GM23338 (cell line): ENCODE results near the gene PIGV. TPM values are rescaled to one million over a fixed set of nuclear protein-coding genes. Genes with fewer than 3 reads are reported as not detected.

Experiments
- ATAC-seq: fragments of 200-7000 bp; cut with Tn5 transposase; 3 replicates; pipeline ENCODE4 v1.9.1; 2020
- DNase-seq: peaks from one replicate; pipeline ENCODE4 v3.0.0-alpha.2; 2015; ENCODE audit warnings: low spot score
- H2AFZ ChIP-seq: fragments of 200-600 bp; sonication (generic); 2 replicates; pipeline ENCODE4 v1.8.0; 2016; ENCODE audit warnings: antibody characterized with exemption, mild to moderate bottlenecking, moderate library complexity
- H3F3A ChIP-seq: fragments of 200-600 bp; sonication (generic); replicated peaks from 2 replicates; pipeline ENCODE4 v1.8.0; 2017; ENCODE audit warnings: antibody characterized with exemption, mixed run types, low read depth
- H3K27ac ChIP-seq: fragments of 200-600 bp; sonication (generic); 2 replicates; pipeline ENCODE4 v1.6.1; 2016; ENCODE audit warnings: low read depth
- H3K27me3 ChIP-seq: fragments of 200-600 bp; sonication (generic); 2 replicates; pipeline ENCODE4 v1.8.0; 2016; ENCODE audit warnings: mild to moderate bottlenecking, mixed run types, moderate library complexity; ENCODE audit not compliant: insufficient read depth
- H3K36me3 ChIP-seq: fragments of 200-600 bp; sonication (generic); 2 replicates; pipeline ENCODE4 v1.8.0; 2016; ENCODE audit warnings: mild to moderate bottlenecking; ENCODE audit not compliant: insufficient read depth
- H3K4me1 ChIP-seq: fragments of 200-600 bp; sonication (generic); 2 replicates; pipeline ENCODE4 v1.8.0; 2016; ENCODE audit warnings: mild to moderate bottlenecking, moderate library complexity; ENCODE audit not compliant: insufficient read depth
- H3K4me2 ChIP-seq: fragments of 200-600 bp; sonication (generic); 2 replicates; pipeline ENCODE4 v1.7.1; 2017; ENCODE audit warnings: mixed run types
- H3K4me3 ChIP-seq: fragments of 200-600 bp; sonication (generic); 2 replicates; pipeline ENCODE4 v1.6.1; 2016; ENCODE audit warnings: mixed run types
- H3K79me2 ChIP-seq: fragments of 200-600 bp; sonication (generic); replicated peaks from 2 replicates; pipeline ENCODE4 v1.8.0; 2017; ENCODE audit warnings: mild to moderate bottlenecking; ENCODE audit not compliant: insufficient read depth
- H3K9me2 ChIP-seq: fragments of 200-600 bp; sonication (generic); 2 replicates; pipeline ENCODE4 v1.8.0; 2017; ENCODE audit not compliant: insufficient read depth
- H4K20me1 ChIP-seq: fragments of 200-600 bp; sonication (generic); replicated peaks from 2 replicates; pipeline ENCODE4 v1.8.0; 2017; ENCODE audit warnings: mild to moderate bottlenecking; ENCODE audit not compliant: insufficient read depth
- H3K27ac Mint-ChIP-seq: 2 replicates; pipeline ENCODE4 v1.8.0; 2020; ENCODE audit warnings: inconsistent platforms, mild to moderate bottlenecking, moderate library complexity, mixed read lengths
- H3K27me3 Mint-ChIP-seq: 3 replicates; pipeline ENCODE4 v1.8.0; 2022; ENCODE audit warnings: low read depth, mild to moderate bottlenecking, moderate library complexity, mixed read lengths, inconsistent platforms; ENCODE audit not compliant: insufficient read depth, poor library complexity
- H3K36me3 Mint-ChIP-seq: 3 replicates; pipeline ENCODE4 v1.8.0; 2021; ENCODE audit warnings: low read depth, mild to moderate bottlenecking, inconsistent platforms, moderate library complexity, mixed read lengths
- H3K4me1 Mint-ChIP-seq: 3 replicates; pipeline ENCODE4 v1.8.0; 2020; ENCODE audit warnings: mild to moderate bottlenecking, inconsistent platforms, mixed read lengths
- H3K4me3 Mint-ChIP-seq: 3 replicates; pipeline ENCODE4 v1.8.0; 2021; ENCODE audit warnings: moderate library complexity, mild to moderate bottlenecking, inconsistent platforms, mixed read lengths
- H3K9me3 Mint-ChIP-seq: 3 replicates; pipeline ENCODE4 v1.8.0; 2020; ENCODE audit warnings: moderate library complexity, mild to moderate bottlenecking, inconsistent platforms, mixed read lengths
- CREB1 ChIP-seq: fragments of 250-450 bp; sonication (Bioruptor Pico); IDR thresholded peaks from 2 replicates; pipeline ENCODE4 v1.5.0; 2020; ENCODE audit warnings: low read depth, mild to moderate bottlenecking, moderate library complexity
- NANOG ChIP-seq: IDR thresholded peaks from 2 replicates; pipeline ENCODE4 v1.6.1; 2016; ENCODE audit warnings: antibody characterized with exemption, borderline replicate concordance
- POLR2AphosphoS5 ChIP-seq: IDR thresholded peaks from 2 replicates; pipeline ENCODE4 v1.6.1; 2016; ENCODE audit warnings: antibody characterized with exemption, low read depth
- ZNF331 ChIP-seq: fragments of 250-450 bp; sonication (Bioruptor Pico); IDR thresholded peaks from 2 replicates; pipeline ENCODE4 v1.5.0; 2020; ENCODE audit warnings: low read depth, mild to moderate bottlenecking, moderate library complexity
- long read RNA-seq: library from polyadenylated mRNA; unstranded; transcript quantifications from one replicate; pipeline ENCODE4 v2.0.0, GENCODE V29; 2020; ENCODE audit not compliant: unreplicated experiment
- polyA plus RNA-seq: library from polyadenylated mRNA; unstranded; fragments of >200 nt; fragmentation: Nextera tagmentation; extraction: Ambion mirVana; gene quantifications from 2 replicates; pipeline ENCODE4 v1.2.1, GENCODE V29; 2016
- total RNA-seq: library from RNA; depleted of rRNA; stranded (reverse); fragments of >200 nt; shearing (Covaris generic); gene quantifications from 2 replicates; pipeline ENCODE4 v1.2.3, GENCODE V29; 2014; rRNA removed
- TF ChIP-seq, protein P1 (sequence below): IDR thresholded peaks from one replicate; pipeline ENCODE4 v1.6.1; 2018; ENCODE audit warnings: antibody characterized with exemption; ENCODE audit not compliant: unreplicated experiment
- TF ChIP-seq, protein P2 (sequence below): IDR thresholded peaks from 2 replicates; pipeline ENCODE4 v1.6.1; 2016; ENCODE audit warnings: antibody characterized with exemption
- TF ChIP-seq, protein P3 (sequence below), 2 experiments: fragments of 200-600 bp in 1 of 2; sonication (generic) in 1 of 2; conservative IDR thresholded peaks; 2 replicates each; pipeline versions ENCODE4 v1.5.1 to v1.6.1; 2016 to 2017; ENCODE audit warnings: antibody characterized with exemption in 2 of 2, low read depth in 2 of 2, mild to moderate bottlenecking in 2 of 2, moderate library complexity in 1 of 2

The PIGV gene
- total RNA-seq (11.7 and 12.6 TPM in 2 replicates), polyA plus RNA-seq (3.8 and 4.5 TPM in 2 replicates)
- long read RNA-seq, partial matches to known transcripts: 1 of 10 reads
- long read RNA-seq, other reads (novel, unspliced or antisense): 4 of 10 reads

GRCh38 chr1:26787706-26788514, at the start of gene PIGV:
TSS of gene PIGV (plus strand) at chr1:26787950. CDS start at chr1:26790816, 2,866 bp downstream.
- peaks cover 4% of the 10 kb centered on the region for H4K20me1 ChIP-seq
- H3K9me2 ChIP-seq: no peaks in the 10 kb centered on the region
- H3K36me3 ChIP-seq: no peaks in the 10 kb centered on the region
- TF ChIP-seq ZNF331 (CRISPR knock-in tag) (peak; percentile 36; the same call in 1 of the 2 replicates), NANOG (no peak), CREB1 (CRISPR knock-in tag) (peak; percentile 25; the same call in 1 of the 2 replicates), POLR2AphosphoS5 (peak; percentile 80)
- TF ChIP-seq, protein P1, sequence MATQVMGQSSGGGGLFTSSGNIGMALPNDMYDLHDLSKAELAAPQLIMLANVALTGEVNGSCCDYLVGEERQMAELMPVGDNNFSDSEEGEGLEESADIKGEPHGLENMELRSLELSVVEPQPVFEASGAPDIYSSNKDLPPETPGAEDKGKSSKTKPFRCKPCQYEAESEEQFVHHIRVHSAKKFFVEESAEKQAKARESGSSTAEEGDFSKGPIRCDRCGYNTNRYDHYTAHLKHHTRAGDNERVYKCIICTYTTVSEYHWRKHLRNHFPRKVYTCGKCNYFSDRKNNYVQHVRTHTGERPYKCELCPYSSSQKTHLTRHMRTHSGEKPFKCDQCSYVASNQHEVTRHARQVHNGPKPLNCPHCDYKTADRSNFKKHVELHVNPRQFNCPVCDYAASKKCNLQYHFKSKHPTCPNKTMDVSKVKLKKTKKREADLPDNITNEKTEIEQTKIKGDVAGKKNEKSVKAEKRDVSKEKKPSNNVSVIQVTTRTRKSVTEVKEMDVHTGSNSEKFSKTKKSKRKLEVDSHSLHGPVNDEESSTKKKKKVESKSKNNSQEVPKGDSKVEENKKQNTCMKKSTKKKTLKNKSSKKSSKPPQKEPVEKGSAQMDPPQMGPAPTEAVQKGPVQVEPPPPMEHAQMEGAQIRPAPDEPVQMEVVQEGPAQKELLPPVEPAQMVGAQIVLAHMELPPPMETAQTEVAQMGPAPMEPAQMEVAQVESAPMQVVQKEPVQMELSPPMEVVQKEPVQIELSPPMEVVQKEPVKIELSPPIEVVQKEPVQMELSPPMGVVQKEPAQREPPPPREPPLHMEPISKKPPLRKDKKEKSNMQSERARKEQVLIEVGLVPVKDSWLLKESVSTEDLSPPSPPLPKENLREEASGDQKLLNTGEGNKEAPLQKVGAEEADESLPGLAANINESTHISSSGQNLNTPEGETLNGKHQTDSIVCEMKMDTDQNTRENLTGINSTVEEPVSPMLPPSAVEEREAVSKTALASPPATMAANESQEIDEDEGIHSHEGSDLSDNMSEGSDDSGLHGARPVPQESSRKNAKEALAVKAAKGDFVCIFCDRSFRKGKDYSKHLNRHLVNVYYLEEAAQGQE: no peak
- TF ChIP-seq, protein P2, sequence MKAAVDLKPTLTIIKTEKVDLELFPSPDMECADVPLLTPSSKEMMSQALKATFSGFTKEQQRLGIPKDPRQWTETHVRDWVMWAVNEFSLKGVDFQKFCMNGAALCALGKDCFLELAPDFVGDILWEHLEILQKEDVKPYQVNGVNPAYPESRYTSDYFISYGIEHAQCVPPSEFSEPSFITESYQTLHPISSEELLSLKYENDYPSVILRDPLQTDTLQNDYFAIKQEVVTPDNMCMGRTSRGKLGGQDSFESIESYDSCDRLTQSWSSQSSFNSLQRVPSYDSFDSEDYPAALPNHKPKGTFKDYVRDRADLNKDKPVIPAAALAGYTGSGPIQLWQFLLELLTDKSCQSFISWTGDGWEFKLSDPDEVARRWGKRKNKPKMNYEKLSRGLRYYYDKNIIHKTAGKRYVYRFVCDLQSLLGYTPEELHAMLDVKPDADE: peak; percentile 3; the same call in 1 of the 2 replicates
- TF ChIP-seq, protein P3, sequence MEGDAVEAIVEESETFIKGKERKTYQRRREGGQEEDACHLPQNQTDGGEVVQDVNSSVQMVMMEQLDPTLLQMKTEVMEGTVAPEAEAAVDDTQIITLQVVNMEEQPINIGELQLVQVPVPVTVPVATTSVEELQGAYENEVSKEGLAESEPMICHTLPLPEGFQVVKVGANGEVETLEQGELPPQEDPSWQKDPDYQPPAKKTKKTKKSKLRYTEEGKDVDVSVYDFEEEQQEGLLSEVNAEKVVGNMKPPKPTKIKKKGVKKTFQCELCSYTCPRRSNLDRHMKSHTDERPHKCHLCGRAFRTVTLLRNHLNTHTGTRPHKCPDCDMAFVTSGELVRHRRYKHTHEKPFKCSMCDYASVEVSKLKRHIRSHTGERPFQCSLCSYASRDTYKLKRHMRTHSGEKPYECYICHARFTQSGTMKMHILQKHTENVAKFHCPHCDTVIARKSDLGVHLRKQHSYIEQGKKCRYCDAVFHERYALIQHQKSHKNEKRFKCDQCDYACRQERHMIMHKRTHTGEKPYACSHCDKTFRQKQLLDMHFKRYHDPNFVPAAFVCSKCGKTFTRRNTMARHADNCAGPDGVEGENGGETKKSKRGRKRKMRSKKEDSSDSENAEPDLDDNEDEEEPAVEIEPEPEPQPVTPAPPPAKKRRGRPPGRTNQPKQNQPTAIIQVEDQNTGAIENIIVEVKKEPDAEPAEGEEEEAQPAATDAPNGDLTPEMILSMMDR (conservative IDR thresholded peaks at IDR 0.05; ENCODE audit: low read depth in 2 of 2): no peak
- H3K27ac ChIP-seq: peak within 1 kb of the TSS; percentile 93
- peak within 1 kb of the TSS; percentile 99 for H3K4me3 ChIP-seq
- H3K4me1 ChIP-seq: peaks cover 36% of the 10 kb centered on the region
- peak within 1 kb of the TSS; percentile 98 for H3K27ac Mint-ChIP-seq
- no peaks in the 10 kb centered on the region for H3K79me2 ChIP-seq
- peak within 1 kb of the TSS; percentile 94 for H3K4me3 Mint-ChIP-seq
- H2AFZ ChIP-seq: peak within 1 kb of the TSS; percentile 89
- H3K4me2 ChIP-seq: peak within 1 kb of the TSS; percentile 97
- DNase-seq (peak; percentile 90), ATAC-seq (peak; percentile 71)
- H3K36me3 Mint-ChIP-seq: no peaks in the 10 kb centered on the region; the same call in 1 of the 3 replicates
- H3K9me3 Mint-ChIP-seq: no peaks in the 10 kb centered on the region; the same call in 1 of the 3 replicates
- H3K27me3 Mint-ChIP-seq: peaks cover 14% of the 10 kb centered on the region
- peaks cover 45% of the 10 kb centered on the region for H3K4me1 Mint-ChIP-seq
- H3K27me3 ChIP-seq: no peaks in the 10 kb centered on the region
- peaks cover 16% of the 10 kb centered on the region for H3F3A ChIP-seq
